Astrocyte (in vitro differentiated cells and primary cell): ENCODE measurements around the gene HIRIP3.

Experiments used
- CTCF ChIP-seq: IDR thresholded peaks from 2 replicates; pipeline ENCODE4 v1.5.1; 2011; ENCODE audit warnings: low read depth, mild to moderate bottlenecking, inconsistent platforms, low read length, moderate library complexity; ENCODE audit not compliant: insufficient read depth
- EZH2 ChIP-seq: IDR thresholded peaks from 2 replicates; pipeline ENCODE4 v1.6.1; 2012; ENCODE audit warnings: mild to moderate bottlenecking, low read length, inconsistent platforms; ENCODE audit not compliant: insufficient read depth

GRCh38 chr16:29959293-29959692, 36.1 kb downstream of the HIRIP3 start:
- no peak for TF ChIP-seq CTCF
- no peak for TF ChIP-seq EZH2
